Smooth muscle cell (in vitro differentiated cells): Measurements from ENCODE around the gene PCDH9. TPM values are rescaled to one million over a fixed set of nuclear protein-coding genes. Genes with fewer than 3 reads are reported as not detected.

ENCODE experiments used
- DNase-seq: peaks from one replicate; lab custom pipeline; 2025; ENCODE audit not compliant: unreplicated experiment; lab: John Stamatoyannopoulos, UW
- H2AFZ ChIP-seq: fragments of 200-600 bp; sonication (generic); 2 replicates; pipeline ENCODE4 v1.6.0; 2016; ENCODE audit warnings: antibody characterized with exemption, low read depth, mild to moderate bottlenecking
- H3F3A ChIP-seq: fragments of 200-600 bp; sonication (generic); 2 replicates; pipeline ENCODE4 v1.6.0; 2017; ENCODE audit warnings: antibody characterized with exemption, low read depth
- H3K27ac ChIP-seq: fragments of 200-600 bp; sonication (generic); 2 replicates; pipeline ENCODE4 v1.5.1; 2016; ENCODE audit warnings: low read depth, mild to moderate bottlenecking
- H3K27me3 ChIP-seq: fragments of 200-600 bp; sonication (generic); 2 replicates; pipeline ENCODE4 v1.6.1; 2016; ENCODE audit warnings: low read depth, mild to moderate bottlenecking
- H3K36me3 ChIP-seq: fragments of 200-600 bp; sonication (generic); 2 replicates; pipeline ENCODE4 v1.5.1; 2016; ENCODE audit warnings: low read depth
- H3K4me1 ChIP-seq: fragments of 200-600 bp; sonication (generic); 2 replicates; pipeline ENCODE4 v1.5.1; 2016; ENCODE audit warnings: low read depth
- H3K4me2 ChIP-seq: fragments of 200-600 bp; sonication (generic); 2 replicates; pipeline ENCODE4 v1.6.0; 2016; ENCODE audit warnings: mild to moderate bottlenecking
- H3K4me3 ChIP-seq: fragments of 200-600 bp; sonication (generic); 2 replicates; pipeline ENCODE4 v1.5.1; 2016; ENCODE audit warnings: mild to moderate bottlenecking
- H3K79me2 ChIP-seq: fragments of 200-600 bp; sonication (generic); 2 replicates; pipeline ENCODE4 v1.6.0; 2016; ENCODE audit warnings: low read depth, mild to moderate bottlenecking
- H3K9ac ChIP-seq: fragments of 200-600 bp; sonication (generic); 2 replicates; pipeline ENCODE4 v1.6.0; 2016; ENCODE audit warnings: low read depth
- H3K9me3 ChIP-seq: fragments of 200-600 bp; sonication (generic); replicated peaks from 2 replicates; pipeline ENCODE4 v1.5.1; 2016; ENCODE audit warnings: low read depth
- H4K20me1 ChIP-seq: fragments of 200-600 bp; sonication (generic); 2 replicates; pipeline ENCODE4 v1.6.0; 2016; ENCODE audit warnings: low read depth
- WGBS: methylation state at CpG from one replicate; pipeline ENCODE4 v1.1.7; 2016; ENCODE audit warnings: low lambda C conversion rate; 5-methylcytosine and 5-hydroxymethylcytosine counted together
- polyA plus RNA-seq: library from polyadenylated mRNA; unstranded; fragments of >200 nt; fragmentation: Nextera tagmentation; extraction: Ambion mirVana; gene quantifications from 2 replicates; pipeline ENCODE4 v1.2.1, GENCODE V29; 2016
- total RNA-seq: library from RNA; depleted of rRNA; stranded (reverse); fragments of >200 nt; gene quantifications from 2 replicates; pipeline ENCODE4 v1.2.3, GENCODE V29; 2014
- TF ChIP-seq, protein P1 (sequence below): fragments of 200-600 bp; sonication (generic); IDR thresholded peaks from 2 replicates; pipeline ENCODE4 v1.5.1; 2017; ENCODE audit warnings: borderline replicate concordance, mild to moderate bottlenecking, antibody characterized with exemption; ENCODE audit not compliant: insufficient read depth, poor library complexity, severe bottlenecking

The PCDH9 gene
- total and polyA plus RNA-seq, 2 experiments from 2014 or later, result 0.65 to 1.9 TPM

DNA sequence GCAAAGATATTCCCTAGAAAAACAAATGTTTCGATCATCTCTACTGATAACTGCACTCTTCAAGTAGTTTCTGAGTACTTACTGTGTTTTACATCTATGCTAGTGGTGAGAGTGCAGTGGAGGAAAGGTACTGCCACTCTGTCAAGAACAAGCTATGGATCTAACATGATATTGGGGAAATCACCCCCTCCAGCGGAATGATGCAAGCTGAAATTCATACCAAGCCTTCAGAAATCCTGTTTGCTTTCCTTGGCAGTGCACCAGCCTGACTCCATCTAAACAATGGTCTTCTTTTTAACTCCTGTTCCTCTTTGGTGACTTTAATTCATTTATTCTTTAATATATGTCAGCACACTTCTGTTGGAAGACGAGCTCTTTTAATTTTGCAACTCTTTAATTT lies 238.0 kb downstream of the PCDH9 start:
- Histone ChIP-seq H3K79me2 (no peaks in the 10 kb centered on the region), H3K27ac (no peak overlapping the region), H4K20me1 (no peaks in the 10 kb centered on the region), H3K4me1 (no peaks in the 10 kb centered on the region), H3K27me3 (no peaks in the 10 kb centered on the region), H2AFZ (peak overlapping the region; percentile 65), H3K9me3 (no peaks in the 10 kb centered on the region), H3K4me2 (no peak overlapping the region), H3K9ac (no peak overlapping the region), H3K36me3 (no peaks in the 10 kb centered on the region), H3F3A (no peaks in the 10 kb centered on the region), H3K4me3 (no peak overlapping the region)
- 90% methylated on average over 3 of the region's 3 CpGs for WGBS
- TF ChIP-seq, protein P1, sequence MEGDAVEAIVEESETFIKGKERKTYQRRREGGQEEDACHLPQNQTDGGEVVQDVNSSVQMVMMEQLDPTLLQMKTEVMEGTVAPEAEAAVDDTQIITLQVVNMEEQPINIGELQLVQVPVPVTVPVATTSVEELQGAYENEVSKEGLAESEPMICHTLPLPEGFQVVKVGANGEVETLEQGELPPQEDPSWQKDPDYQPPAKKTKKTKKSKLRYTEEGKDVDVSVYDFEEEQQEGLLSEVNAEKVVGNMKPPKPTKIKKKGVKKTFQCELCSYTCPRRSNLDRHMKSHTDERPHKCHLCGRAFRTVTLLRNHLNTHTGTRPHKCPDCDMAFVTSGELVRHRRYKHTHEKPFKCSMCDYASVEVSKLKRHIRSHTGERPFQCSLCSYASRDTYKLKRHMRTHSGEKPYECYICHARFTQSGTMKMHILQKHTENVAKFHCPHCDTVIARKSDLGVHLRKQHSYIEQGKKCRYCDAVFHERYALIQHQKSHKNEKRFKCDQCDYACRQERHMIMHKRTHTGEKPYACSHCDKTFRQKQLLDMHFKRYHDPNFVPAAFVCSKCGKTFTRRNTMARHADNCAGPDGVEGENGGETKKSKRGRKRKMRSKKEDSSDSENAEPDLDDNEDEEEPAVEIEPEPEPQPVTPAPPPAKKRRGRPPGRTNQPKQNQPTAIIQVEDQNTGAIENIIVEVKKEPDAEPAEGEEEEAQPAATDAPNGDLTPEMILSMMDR, result no peak
- no peak for DNase-seq

DNA sequence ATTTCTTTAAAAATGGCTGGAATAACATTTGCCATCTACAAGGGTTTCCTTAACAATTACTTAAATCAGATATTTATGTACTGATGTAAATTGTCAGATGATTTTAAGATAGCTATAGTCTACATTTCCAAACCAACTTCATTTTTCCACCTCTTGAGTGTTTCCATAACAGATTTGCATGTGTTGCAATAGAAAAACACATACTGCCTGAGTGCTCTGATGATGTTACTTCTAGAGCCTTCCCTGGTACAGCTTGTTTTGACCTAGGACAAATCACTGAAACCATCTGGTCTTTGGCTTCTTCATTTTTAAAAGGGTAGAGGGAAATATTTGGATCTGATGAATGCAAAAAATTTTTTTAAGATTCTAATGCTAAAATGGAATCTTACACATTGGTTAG lies 245.9 kb downstream of the PCDH9 start:
- Histone ChIP-seq H2AFZ (no peak overlapping the region), H3K27me3 (no peaks in the 10 kb centered on the region), H3K27ac (no peak overlapping the region), H3K9ac (no peak overlapping the region), H4K20me1 (no peaks in the 10 kb centered on the region), H3F3A (no peaks in the 10 kb centered on the region), H3K4me3 (no peak overlapping the region), H3K79me2 (no peaks in the 10 kb centered on the region), H3K9me3 (no peaks in the 10 kb centered on the region), H3K4me1 (no peaks in the 10 kb centered on the region), H3K36me3 (no peaks in the 10 kb centered on the region), H3K4me2 (no peak overlapping the region)
- no peak for DNase-seq
- TF ChIP-seq, protein P1, result no peak

DNA sequence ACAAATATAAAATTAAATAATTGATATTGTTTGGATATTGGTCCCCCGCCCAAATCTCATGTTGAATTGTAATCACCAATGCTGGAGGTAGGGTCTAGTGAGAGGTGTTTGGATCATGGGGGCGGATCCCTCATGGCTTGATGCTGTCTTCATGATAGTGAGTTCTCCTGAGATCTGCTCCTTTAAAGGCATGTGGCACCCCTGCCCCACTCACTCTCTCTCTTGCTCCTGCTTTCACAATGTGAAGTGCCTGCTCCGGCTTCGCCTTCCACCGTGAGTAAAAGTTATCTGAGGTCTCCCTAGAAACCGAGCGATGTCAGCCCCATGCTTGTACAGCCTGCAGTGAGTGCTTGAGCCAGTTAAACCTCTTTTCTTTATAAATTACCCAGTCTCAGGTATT lies 248.2 kb downstream of the PCDH9 start:
- H3K9ac ChIP-seq, result no peak overlapping the region
- H4K20me1 ChIP-seq, result no peaks in the 10 kb centered on the region
- H3K36me3 ChIP-seq, result no peaks in the 10 kb centered on the region
- H3K4me3 ChIP-seq, result no peak overlapping the region
- no peaks in the 10 kb centered on the region for H3K79me2 ChIP-seq
- H3K4me2 ChIP-seq, result no peak overlapping the region
- 97% methylated on average over 7 of the region's 7 CpGs for WGBS
- H3K27ac ChIP-seq, result no peak overlapping the region
- H3F3A ChIP-seq, result no peaks in the 10 kb centered on the region
- no peak overlapping the region for H2AFZ ChIP-seq
- H3K27me3 ChIP-seq, result no peaks in the 10 kb centered on the region
- no peaks in the 10 kb centered on the region for H3K9me3 ChIP-seq
- no peaks in the 10 kb centered on the region for H3K4me1 ChIP-seq
- DNase-seq, result no peak
- TF ChIP-seq, protein P1, result no peak

DNA sequence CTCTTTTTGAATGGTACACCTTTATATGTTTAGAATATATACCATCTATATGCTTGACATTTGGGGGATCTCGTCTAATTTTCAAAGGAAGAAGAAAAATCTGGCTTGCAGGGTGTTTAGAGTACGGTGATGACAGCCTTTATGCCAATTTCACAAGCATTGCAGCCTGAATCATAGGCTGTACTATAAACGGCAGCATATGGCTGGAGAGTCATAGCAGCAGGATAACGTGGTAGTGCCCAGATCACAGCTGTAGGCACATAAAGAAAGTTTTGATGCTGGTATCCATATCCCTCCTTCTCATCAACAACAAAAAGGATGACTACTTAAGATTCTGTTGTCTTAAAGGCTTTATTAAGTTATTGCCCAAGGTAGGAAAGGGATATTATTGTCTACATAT lies 253.0 kb downstream of the PCDH9 start:
- Histone ChIP-seq H3K9me3 (no peaks in the 10 kb centered on the region), H4K20me1 (no peaks in the 10 kb centered on the region), H3K4me2 (no peak overlapping the region), H2AFZ (no peak overlapping the region), H3F3A (no peaks in the 10 kb centered on the region), H3K27me3 (no peaks in the 10 kb centered on the region), H3K79me2 (no peaks in the 10 kb centered on the region), H3K9ac (no peak overlapping the region), H3K27ac (no peak overlapping the region), H3K4me3 (no peak overlapping the region), H3K36me3 (no peaks in the 10 kb centered on the region), H3K4me1 (no peaks in the 10 kb centered on the region)
- 52% methylated on average over 4 of the region's 4 CpGs for WGBS
- TF ChIP-seq, protein P1, result no peak
- DNase-seq, result no peak
